ENCODE data around the gene NINJ2. TPM values are rescaled to one million over a fixed set of nuclear protein-coding genes. Genes with fewer than 3 reads are reported as not detected.
A peak's percentile ranks its signal among the peaks of the same experiment; 100 is the strongest.

Gene NINJ2
- total RNA-seq, 4 donors from 2014 or later, result 7.6 to 20.9 (median 12.6) TPM

DNA sequence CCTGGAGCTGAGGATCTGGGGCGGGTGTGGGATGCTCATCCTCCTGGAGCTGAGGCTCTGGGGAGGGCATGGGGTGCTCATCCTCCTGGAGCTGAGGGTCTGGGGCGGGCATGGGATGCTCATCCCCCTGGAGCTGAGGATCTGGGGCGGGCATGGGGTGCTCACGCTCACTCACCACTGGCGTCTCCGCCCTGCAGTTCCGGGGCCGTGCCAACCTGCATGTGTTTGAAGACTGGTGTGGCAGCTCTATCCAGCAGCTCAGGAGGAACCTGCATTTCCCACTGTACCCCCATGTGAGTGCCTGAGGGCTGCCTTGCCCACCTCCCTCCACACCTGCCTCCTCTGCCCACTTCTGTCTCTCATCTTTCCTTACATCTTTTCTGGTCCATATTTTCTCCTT is 119.1 kb downstream of the NINJ2 start:
- Histone ChIP-seq H3K4me3 (no peak overlapping the region), H3K9me3 (no peaks in the 10 kb centered on the region), H3K27ac (no peak overlapping the region), H3K36me3 (no peaks in the 10 kb centered on the region), H3K27me3 (peaks cover 15% of the 10 kb centered on the region), H3K4me1 (peaks cover 47% of the 10 kb centered on the region)
- 61% methylated on average over 8 of the region's 8 CpGs for WGBS
- no peak for DNase-seq (ENCODE audit: low spot score in 2 of 2)
- TF ChIP-seq POLR2AphosphoS5 (IDR thresholded peaks at IDR 0.05) (no peak), EP300 (IDR thresholded peaks at IDR 0.05) (no peak), POLR2A (IDR thresholded peaks at IDR 0.05) (no peak)
- TF ChIP-seq, protein P1, sequence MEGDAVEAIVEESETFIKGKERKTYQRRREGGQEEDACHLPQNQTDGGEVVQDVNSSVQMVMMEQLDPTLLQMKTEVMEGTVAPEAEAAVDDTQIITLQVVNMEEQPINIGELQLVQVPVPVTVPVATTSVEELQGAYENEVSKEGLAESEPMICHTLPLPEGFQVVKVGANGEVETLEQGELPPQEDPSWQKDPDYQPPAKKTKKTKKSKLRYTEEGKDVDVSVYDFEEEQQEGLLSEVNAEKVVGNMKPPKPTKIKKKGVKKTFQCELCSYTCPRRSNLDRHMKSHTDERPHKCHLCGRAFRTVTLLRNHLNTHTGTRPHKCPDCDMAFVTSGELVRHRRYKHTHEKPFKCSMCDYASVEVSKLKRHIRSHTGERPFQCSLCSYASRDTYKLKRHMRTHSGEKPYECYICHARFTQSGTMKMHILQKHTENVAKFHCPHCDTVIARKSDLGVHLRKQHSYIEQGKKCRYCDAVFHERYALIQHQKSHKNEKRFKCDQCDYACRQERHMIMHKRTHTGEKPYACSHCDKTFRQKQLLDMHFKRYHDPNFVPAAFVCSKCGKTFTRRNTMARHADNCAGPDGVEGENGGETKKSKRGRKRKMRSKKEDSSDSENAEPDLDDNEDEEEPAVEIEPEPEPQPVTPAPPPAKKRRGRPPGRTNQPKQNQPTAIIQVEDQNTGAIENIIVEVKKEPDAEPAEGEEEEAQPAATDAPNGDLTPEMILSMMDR (IDR thresholded peaks at IDR 0.05), result no peak

DNA sequence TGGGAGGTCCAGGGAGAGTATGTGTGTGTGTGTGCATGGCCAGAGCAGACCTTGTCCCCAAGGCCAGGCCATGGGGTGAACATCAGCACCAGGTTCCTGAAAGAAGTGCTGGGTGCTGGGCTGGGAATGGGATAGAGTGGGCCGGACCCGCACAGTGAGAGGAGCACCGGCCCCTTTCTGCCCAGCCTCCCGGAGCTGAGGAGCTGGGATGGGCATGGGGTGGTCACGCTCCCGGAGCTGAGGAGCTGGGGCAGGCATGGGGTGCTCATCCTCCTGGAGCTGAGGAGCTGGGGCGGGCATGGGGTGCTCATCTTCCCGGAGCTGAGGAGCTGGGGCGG is 120.2 kb downstream of the NINJ2 start:
- peaks cover 15% of the 10 kb centered on the region for H3K27me3 ChIP-seq
- no peaks in the 10 kb centered on the region for H3K36me3 ChIP-seq
- no peak overlapping the region for H3K4me3 ChIP-seq
- H3K27ac ChIP-seq, result no peak overlapping the region
- no peaks in the 10 kb centered on the region for H3K9me3 ChIP-seq
- peaks cover 58% of the 10 kb centered on the region for H3K4me1 ChIP-seq
- no peak for DNase-seq (ENCODE audit: low spot score in 2 of 2)
- TF ChIP-seq, protein P1 (IDR thresholded peaks at IDR 0.05), result no peak
- TF ChIP-seq EP300 (IDR thresholded peaks at IDR 0.05) (no peak), POLR2A (IDR thresholded peaks at IDR 0.05) (no peak), POLR2AphosphoS5 (IDR thresholded peaks at IDR 0.05) (no peak)
- 90% methylated on average over 6 of the region's 9 CpGs for WGBS

DNA sequence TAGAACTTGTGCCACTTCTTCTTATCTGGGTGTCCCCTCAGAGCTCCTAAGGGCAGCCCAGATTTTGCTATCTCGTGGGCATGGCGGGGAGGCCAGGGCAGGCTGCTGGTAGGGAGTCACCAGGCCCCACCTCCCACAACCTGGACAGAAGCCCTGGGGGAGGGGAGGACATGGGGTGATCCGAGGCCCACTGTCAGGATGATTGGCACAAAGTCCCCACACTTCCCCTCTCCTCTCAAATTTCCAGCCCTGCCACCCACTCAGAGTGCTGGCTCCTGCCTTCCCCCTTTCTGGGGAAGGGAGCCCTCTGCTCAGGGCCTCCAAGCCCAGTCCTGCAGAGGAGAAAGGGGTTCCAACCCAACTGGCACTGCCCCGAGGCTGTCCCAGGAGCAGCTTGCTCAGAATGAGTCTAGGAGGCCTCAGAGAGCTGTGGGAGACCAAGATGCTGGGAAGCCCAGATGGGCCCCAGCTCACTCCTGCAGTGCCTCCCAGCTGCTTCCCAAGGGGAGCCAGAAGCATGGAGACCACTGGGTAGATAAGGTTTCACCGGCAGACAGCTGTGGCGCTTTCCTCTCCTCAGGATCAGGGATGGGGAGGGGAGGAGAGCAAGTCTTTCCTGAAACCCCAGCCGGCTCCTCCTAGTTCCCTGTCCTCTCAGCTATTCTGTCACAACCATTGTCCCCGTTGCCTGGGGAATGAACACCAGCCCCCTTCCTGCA is 120.7 kb downstream of the NINJ2 start:
- Histone ChIP-seq H3K27ac (no peak overlapping the region), H3K9me3 (no peaks in the 10 kb centered on the region), H3K4me3 (no peak overlapping the region), H3K4me1 (peaks cover 59% of the 10 kb centered on the region), H3K36me3 (no peaks in the 10 kb centered on the region), H3K27me3 (peaks cover 15% of the 10 kb centered on the region)
- TF ChIP-seq POLR2A (IDR thresholded peaks at IDR 0.05) (no peak), EP300 (IDR thresholded peaks at IDR 0.05) (no peak), POLR2AphosphoS5 (IDR thresholded peaks at IDR 0.05) (no peak)
- TF ChIP-seq, protein P1 (IDR thresholded peaks at IDR 0.05), result no peak
- 73% methylated on average over 7 of the region's 8 CpGs for WGBS
- no peak for DNase-seq (ENCODE audit: low spot score in 2 of 2)

DNA sequence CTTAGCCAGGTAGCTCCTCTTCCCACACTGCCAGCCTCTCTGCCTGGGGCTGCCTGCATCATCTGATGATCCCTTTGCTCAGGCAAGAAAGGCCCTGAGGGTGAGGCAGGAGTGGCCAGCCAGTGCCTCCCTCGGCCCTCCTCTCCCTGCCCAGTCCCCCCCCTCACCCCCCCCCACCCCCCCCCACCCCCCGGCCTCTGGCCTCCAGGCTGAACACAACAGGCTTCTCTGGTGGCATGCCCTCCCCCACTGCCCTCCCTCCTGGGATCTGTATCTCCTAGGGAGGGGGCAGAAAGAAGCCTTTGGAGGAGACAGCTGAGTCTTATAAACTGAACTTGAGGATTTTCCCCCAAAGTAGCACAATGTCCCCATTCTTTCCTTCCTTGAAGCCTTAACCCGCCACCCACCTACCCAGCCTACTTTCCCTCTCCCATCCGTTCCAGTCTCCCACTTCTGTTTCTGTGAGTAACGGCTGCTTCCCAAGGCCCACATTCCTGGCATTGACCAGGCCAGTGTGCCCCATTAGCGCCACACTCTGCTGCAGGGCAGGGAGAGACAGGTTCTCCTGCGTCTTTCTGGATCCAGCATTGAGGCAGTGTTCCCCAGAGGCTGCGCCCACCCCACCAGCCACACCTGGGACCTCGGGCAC is 121.4 kb downstream of the NINJ2 start:
- no peak for DNase-seq (ENCODE audit: low spot score in 2 of 2)
- WGBS, result 52% methylated on average over 9 of the region's 9 CpGs

More for the DNA sequence above, 121.4 kb downstream of the NINJ2 start:
- Histone ChIP-seq H3K36me3 (no peaks in the 10 kb centered on the region), H3K9me3 (no peaks in the 10 kb centered on the region), H3K27me3 (peaks cover 15% of the 10 kb centered on the region), H3K27ac (peak overlapping the region; percentile 52), H3K4me1 (peaks cover 56% of the 10 kb centered on the region), H3K4me3 (no peak overlapping the region)
- TF ChIP-seq, protein P1 (IDR thresholded peaks at IDR 0.05), result no peak
- TF ChIP-seq POLR2A (IDR thresholded peaks at IDR 0.05) (no peak), EP300 (IDR thresholded peaks at IDR 0.05) (no peak), POLR2AphosphoS5 (IDR thresholded peaks at IDR 0.05) (no peak)
